Esophagus (tissue), 2 donors: Measurements from ENCODE around the gene SPHKAP. TPM values are rescaled to one million over a fixed set of nuclear protein-coding genes. Genes with fewer than 3 reads are reported as not detected.
"Not testable (repeated sequence)": the region's sequence is repeated elsewhere in the genome, so short reads cannot be mapped to it uniquely, and the experiment has no call there.

Experiments used
- H3K27ac ChIP-seq, 2 donors: one replicate each; pipeline ENCODE4 v1.5.1; 2013; ENCODE audit warnings: low read depth in 2 of 2, mild to moderate bottlenecking in 2 of 2, inconsistent platforms in 1 of 2, low read length in 1 of 2, moderate library complexity in 1 of 2
- H3K27me3 ChIP-seq, 2 donors: one replicate each; pipeline ENCODE4 v1.6.1; 2013; ENCODE audit warnings: low read length in 2 of 2, control low read depth in 1 of 2, mild to moderate bottlenecking in 1 of 2; ENCODE audit not compliant: insufficient read depth in 2 of 2, control insufficient read depth in 1 of 2
- H3K36me3 ChIP-seq, 2 donors: one replicate each; pipeline ENCODE4 v1.6.1; 2013; ENCODE audit warnings: low read length in 1 of 2; ENCODE audit not compliant: control insufficient read depth in 2 of 2, insufficient read depth in 2 of 2
- H3K4me1 ChIP-seq, 2 donors: one replicate each; pipeline ENCODE4 v1.6.1; 2013; ENCODE audit warnings: low read length in 1 of 2; ENCODE audit not compliant: control insufficient read depth in 2 of 2, insufficient read depth in 2 of 2
- H3K4me3 ChIP-seq, 2 donors: one replicate each; pipeline ENCODE4 v1.5.1; 2013; ENCODE audit warnings: low read length in 2 of 2, mild to moderate bottlenecking in 2 of 2, low read depth in 1 of 2, moderate library complexity in 1 of 2
- H3K9me3 ChIP-seq, 2 donors: one replicate each; pipeline ENCODE4 v1.6.1; 2013; ENCODE audit warnings: mild to moderate bottlenecking in 2 of 2, low read depth in 1 of 2, low read length in 1 of 2, moderate library complexity in 1 of 2; ENCODE audit not compliant: control insufficient read depth in 2 of 2, insufficient read depth in 1 of 2
- WGBS, 2 donors: extraction: QIAGEN DNeasy Blood & Tissue Kit; methylation state at CpG; one replicate each; pipeline ENCODE4 v1.1.7; 2013; 5-methylcytosine and 5-hydroxymethylcytosine counted together
- polyA plus RNA-seq, 2 donors: library from polyadenylated mRNA; stranded (reverse); fragments of 200-250 nt; gene quantifications; one replicate each; pipeline ENCODE4 v1.2.3, GENCODE V29; 2013
- donor health status: healthy with polysubstance abuse.
- donor health status: Bipolar disorder and iron deficiency.

The SPHKAP gene
- polyA plus RNA-seq = not detected

- peaks cover 0 to 5% of the 10 kb centered on the region in 2 donors for H3K9me3 ChIP-seq
- H3K4me3 ChIP-seq = no peak within 1 kb of the TSS
- H3K4me1 ChIP-seq = no peaks in the 10 kb centered on the region
- 5 to 9% methylated on average over 45 to 56 of the region's 56 CpGs for WGBS, 2 donors
- no peaks in the 10 kb centered on the region for H3K27me3 ChIP-seq
- H3K27ac ChIP-seq = no peak within 1 kb of the TSS
- H3K36me3 ChIP-seq = no peaks in the 10 kb centered on the region
Observed at GRCh38 chr2:228181098-228182019, at the start of gene SPHKAP. Gene SPHKAP (minus strand): TSS chr2:228181687. CDS start chr2:228181598, 89 bp downstream.

GRCh38 chr2:228227466-228227865 lies 46.0 kb upstream of the SPHKAP start:
- Histone ChIP-seq H3K36me3 (no peaks in the 10 kb centered on the region), H3K4me1 (no peaks in the 10 kb centered on the region), H3K27ac (no peak overlapping the region), H3K27me3 (no peaks in the 10 kb centered on the region), H3K9me3 (no peaks in the 10 kb centered on the region), H3K4me3 (no peak overlapping the region)
- WGBS, 2 donors = 77 to 80% methylated on average over 6 of the region's 6 CpGs

DNA sequence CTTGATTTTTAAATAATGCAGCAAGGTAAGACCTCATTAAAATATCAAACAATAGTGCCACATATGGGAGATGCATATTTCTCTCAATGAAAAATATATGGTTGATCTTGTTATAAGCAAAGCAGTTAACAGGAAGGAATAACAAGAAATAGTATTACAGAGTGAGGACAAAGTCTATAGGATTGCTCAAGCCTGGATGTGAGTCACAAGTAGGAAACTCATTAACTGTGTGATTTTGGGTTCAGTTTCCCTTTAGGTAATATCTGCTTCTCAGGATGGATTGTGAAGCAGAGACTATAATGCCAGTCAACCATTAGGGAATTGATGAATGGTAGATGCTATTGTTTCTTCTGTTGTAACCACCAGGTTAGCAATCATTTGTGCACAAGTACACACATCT lies 42.9 kb upstream of the SPHKAP start:
- Histone ChIP-seq H3K27me3 (no peaks in the 10 kb centered on the region), H3K9me3 (no peaks in the 10 kb centered on the region), H3K36me3 (no peaks in the 10 kb centered on the region), H3K4me1 (no peaks in the 10 kb centered on the region), H3K4me3 (no peak overlapping the region), H3K27ac (no peak overlapping the region)

DNA sequence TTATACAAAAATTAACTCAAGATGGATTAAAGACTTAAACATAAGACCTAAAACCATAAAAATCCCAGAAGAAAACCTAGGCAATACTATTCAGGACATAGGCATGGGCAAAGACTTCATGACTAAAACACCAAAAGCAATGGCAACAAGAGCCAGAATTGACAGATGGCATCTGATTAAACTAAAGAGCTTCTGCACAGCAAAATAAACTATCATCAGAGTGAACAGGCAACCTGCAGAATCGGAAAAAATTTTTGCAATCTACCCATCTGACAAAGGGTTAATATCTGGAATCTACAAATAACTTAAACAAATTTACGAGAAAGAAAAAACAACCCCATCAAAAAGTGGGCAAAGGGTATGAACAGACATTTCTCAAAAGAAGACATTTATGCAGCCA lies 37.1 kb upstream of the SPHKAP start:
- not testable (repeated sequence) for H3K27me3 ChIP-seq, H3K36me3 ChIP-seq, H3K4me1 ChIP-seq, H3K9me3 ChIP-seq, H3K27ac ChIP-seq, H3K4me3 ChIP-seq
- 74 to 76% methylated on average over 2 of the region's 2 CpGs for WGBS, 2 donors

DNA sequence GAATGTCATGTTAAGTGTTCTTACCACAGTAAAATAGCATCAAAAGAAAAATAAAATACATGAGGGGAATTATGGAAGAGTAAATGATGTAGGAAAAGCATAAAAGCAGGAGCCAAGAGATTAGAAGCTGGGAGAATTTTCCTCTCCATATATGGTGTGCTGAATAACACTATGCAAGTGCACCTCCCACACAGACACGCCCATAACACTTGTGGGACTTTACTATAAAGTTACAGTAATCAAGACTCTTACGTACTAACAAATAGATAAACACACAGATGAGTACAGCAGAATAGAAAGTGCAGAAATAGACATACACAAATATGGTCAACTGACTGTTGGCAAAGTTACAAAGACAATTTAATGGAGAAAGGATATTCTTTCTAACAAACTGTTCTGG lies 16.0 kb upstream of the SPHKAP start:
- 61 to 77% methylated on average over 2 of the region's 2 CpGs for WGBS, 2 donors
- H3K36me3 ChIP-seq = no peaks in the 10 kb centered on the region
- no peak overlapping the region for H3K4me3 ChIP-seq
- H3K9me3 ChIP-seq = peaks cover 4% of the 10 kb centered on the region in 2 donors
- no peaks in the 10 kb centered on the region for H3K4me1 ChIP-seq
- no peak overlapping the region for H3K27ac ChIP-seq
- H3K27me3 ChIP-seq = no peaks in the 10 kb centered on the region

DNA sequence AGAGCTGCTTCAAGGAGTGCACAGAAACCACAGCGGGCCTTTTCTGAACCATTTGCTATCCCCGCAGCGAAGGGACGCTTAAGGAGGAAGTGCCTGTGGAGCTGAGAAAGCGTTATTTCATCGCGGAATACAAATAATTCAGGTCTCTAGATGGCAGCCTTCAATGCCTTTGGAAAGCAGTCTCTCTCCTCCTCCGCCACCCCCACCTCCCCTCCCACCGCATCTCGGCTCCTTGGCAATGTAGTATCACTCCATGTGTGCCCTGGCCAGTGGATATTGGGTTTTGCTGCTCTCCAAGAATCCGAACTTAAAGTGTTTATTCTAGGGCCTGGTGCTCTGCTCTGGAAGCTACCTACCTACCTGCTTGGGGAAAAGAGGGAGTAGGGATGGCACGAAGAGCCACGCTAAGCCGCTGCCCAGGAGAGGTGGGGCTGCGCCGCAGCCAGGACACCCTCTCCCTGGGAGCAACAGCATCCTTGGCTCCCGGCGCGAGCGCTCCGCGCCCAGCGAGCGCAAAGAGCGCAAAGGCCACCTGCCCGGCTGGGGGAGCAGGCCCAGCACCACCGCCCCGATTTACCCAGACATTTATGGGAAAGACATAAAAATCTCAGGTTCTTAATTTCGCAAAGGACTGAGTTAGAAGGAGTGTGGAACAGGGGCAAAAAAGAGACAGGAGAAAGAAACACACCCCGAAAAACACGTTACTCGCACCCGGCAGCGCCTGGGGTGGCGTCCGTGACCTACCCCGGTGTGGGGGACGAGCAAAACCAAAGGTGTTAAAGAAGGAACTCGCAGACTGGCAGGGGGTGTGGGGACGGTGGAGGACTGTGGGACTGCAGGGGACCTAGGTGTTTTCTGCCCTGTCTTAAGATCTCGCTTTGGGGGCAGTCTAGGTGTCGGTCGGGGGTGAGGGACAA lies 1.0 kb downstream of the SPHKAP start:
- H3K9me3 ChIP-seq = peaks cover 0 to 5% of the 10 kb centered on the region in 2 donors
- no peak overlapping the region for H3K4me3 ChIP-seq
- H3K27me3 ChIP-seq = no peaks in the 10 kb centered on the region
- no peak overlapping the region for H3K27ac ChIP-seq
- WGBS, 2 donors = 6 to 10% methylated on average over 43 of the region's 43 CpGs
- H3K36me3 ChIP-seq = no peaks in the 10 kb centered on the region
- no peaks in the 10 kb centered on the region for H3K4me1 ChIP-seq

- no peak overlapping the region for H3K4me3 ChIP-seq
- H3K27me3 ChIP-seq = no peaks in the 10 kb centered on the region
- H3K4me1 ChIP-seq = no peaks in the 10 kb centered on the region
- H3K27ac ChIP-seq = no peak overlapping the region
- no peaks in the 10 kb centered on the region for H3K36me3 ChIP-seq
- 72 to 80% methylated on average over 4 of the region's 4 CpGs for WGBS, 2 donors
- no peaks in the 10 kb centered on the region for H3K9me3 ChIP-seq
Observed at GRCh38 chr2:228167290-228167689, 14.2 kb downstream of the SPHKAP start.

- 78 to 84% methylated on average over 3 of the region's 3 CpGs for WGBS, 2 donors
- Histone ChIP-seq H3K27ac (no peak overlapping the region), H3K4me3 (no peak overlapping the region), H3K9me3 (no peaks in the 10 kb centered on the region), H3K4me1 (no peaks in the 10 kb centered on the region), H3K27me3 (no peaks in the 10 kb centered on the region), H3K36me3 (no peaks in the 10 kb centered on the region)
Observed at GRCh38 chr2:228164718-228165117, 16.8 kb downstream of the SPHKAP start.

- no peaks in the 10 kb centered on the region for H3K4me1 ChIP-seq
- no peak overlapping the region for H3K4me3 ChIP-seq
- H3K9me3 ChIP-seq = peaks cover 0 to 2% of the 10 kb centered on the region in 2 donors
- H3K27ac ChIP-seq = no peak overlapping the region
- H3K27me3 ChIP-seq = no peaks in the 10 kb centered on the region
- no peaks in the 10 kb centered on the region for H3K36me3 ChIP-seq
Observed at GRCh38 chr2:228157841-228158240, 23.6 kb downstream of the SPHKAP start.
